GM12878 (cell line): ENCODE results near the gene SIRT7. TPM values are rescaled to one million over a fixed set of nuclear protein-coding genes. Genes with fewer than 3 reads are reported as not detected.
A peak's percentile ranks its signal among the peaks of the same experiment; 100 is the strongest.

ENCODE experiments used
- ATF2 ChIP-seq: IDR thresholded peaks from 2 replicates; pipeline ENCODE4 v1.6.1; 2012; ENCODE audit warnings: low read length, inconsistent platforms
- BCL3 ChIP-seq: IDR thresholded peaks from 2 replicates; pipeline ENCODE4 v1.6.1; 2011; ENCODE audit warnings: borderline replicate concordance, low read depth, mild to moderate bottlenecking, moderate library complexity, low read length; ENCODE audit not compliant: insufficient read depth, poor library complexity, severe bottlenecking
- BRCA1 ChIP-seq: IDR thresholded peaks from 2 replicates; pipeline ENCODE4 v1.6.1; 2011; ENCODE audit warnings: low read depth, low read length, improper control_type of control experiment
- CUX1 ChIP-seq: IDR thresholded peaks from 2 replicates; pipeline ENCODE4 v1.6.1; 2012; ENCODE audit warnings: improper control_type of control experiment, low read depth, low read length; ENCODE audit not compliant: insufficient replicate concordance
- E2F4 ChIP-seq: IDR thresholded peaks from 2 replicates; pipeline ENCODE4 v1.6.1; 2012; ENCODE audit warnings: low read depth, low read length, improper control_type of control experiment
- ELK1 ChIP-seq: IDR thresholded peaks from 2 replicates; pipeline ENCODE4 v1.6.1; 2012; ENCODE audit warnings: low read depth, low read length, improper control_type of control experiment
- ESRRA ChIP-seq: IDR thresholded peaks from 2 replicates; pipeline ENCODE4 v1.6.1; 2012; ENCODE audit warnings: mild to moderate bottlenecking, low read length, improper control_type of control experiment
- HDGF ChIP-seq: fragments of 450-650 bp; IDR thresholded peaks from 2 replicates; pipeline ENCODE4 v1.6.1; 2016; ENCODE audit warnings: antibody characterized with exemption
- IRF5 ChIP-seq: fragments of 450-650 bp; IDR thresholded peaks from 2 replicates; pipeline ENCODE4 v1.6.1; 2017; ENCODE audit warnings: borderline replicate concordance
- NR2F1 ChIP-seq: fragments of 450-650 bp; conservative IDR thresholded peaks from 2 replicates; pipeline ENCODE4 v1.6.1; 2017; ENCODE audit warnings: mild to moderate bottlenecking
- POLR2A ChIP-seq: IDR thresholded peaks from 2 replicates; pipeline ENCODE4 v1.6.1; 2011; ENCODE audit warnings: low read depth, mild to moderate bottlenecking, low read length
- POLR2AphosphoS5 ChIP-seq: IDR thresholded peaks from 2 replicates; pipeline ENCODE4 v1.6.1; 2011; ENCODE audit warnings: mild to moderate bottlenecking, low read length, inconsistent platforms
- POU2F2 ChIP-seq: IDR thresholded peaks from 3 replicates; pipeline ENCODE4 v1.6.1; 2011; ENCODE audit warnings: low read depth, mild to moderate bottlenecking, low read length, borderline replicate concordance
- RFX5 ChIP-seq: IDR thresholded peaks from 2 replicates; pipeline ENCODE4 v1.6.1; 2011; ENCODE audit warnings: low read depth, low read length, improper control_type of control experiment
- SUZ12 ChIP-seq: fragments of 200-600 bp; sonication (generic); IDR thresholded peaks from one replicate; pipeline ENCODE4 v1.6.1; 2018; ENCODE audit warnings: antibody characterized with exemption, mild to moderate bottlenecking; ENCODE audit not compliant: unreplicated experiment
- USF1 ChIP-seq: IDR thresholded peaks from 2 replicates; pipeline ENCODE4 v1.6.1; 2011; ENCODE audit warnings: borderline replicate concordance, low read depth, mild to moderate bottlenecking, moderate library complexity, mixed read lengths, low read length; ENCODE audit not compliant: insufficient read depth; ENCODE audit errors: extremely low read length
- YBX1 ChIP-seq: fragments of 450-650 bp; IDR thresholded peaks from 2 replicates; pipeline ENCODE4 v1.6.1; 2016; ENCODE audit warnings: antibody characterized with exemption
- polyA plus RNA-seq, 11 experiments: library from polyadenylated mRNA; depleted of rRNA in 4 of 11; unstranded in 6 of 11; stranded (reverse) in 5 of 11; fragments of >200 nt; fragmentation: Nextera tagmentation in 4 of 11; fragmentation: Illumina TruSeq in 1 of 11; extraction: Ambion mirVana in 4 of 11; extraction: Trizol in 1 of 11; gene quantifications; 1 replicate in 1 of 11; 2 replicates in 10 of 11; pipeline versions ENCODE4 v1.2.1 to v1.2.3, GENCODE V29; 2011 to 2016; ENCODE audit warnings: inconsistent platforms in 2 of 11, missing spikeins in 2 of 11, low read depth in 1 of 11
- total RNA-seq, 4 experiments: library from RNA; depleted of rRNA in 3 of 4; stranded (reverse); fragments of >200 nt in 3 of 4; fragmentation: Illumina TruSeq in 1 of 4; extraction: Trizol in 1 of 4; gene quantifications; 2 replicates each; pipeline versions ENCODE4 v1.2.1 to v1.2.3, GENCODE V29; 2013 to 2021

Gene SIRT7
- total and polyA plus RNA-seq, 10 of the 15 experiments (the other 5 are each of a cell fraction or from before 2014, with no cell fraction given), result 1.2 to 56.2 (median 22.7) TPM

- TF ChIP-seq BCL3 (peak; percentile 3), YBX1 (no peak), ATF2 (no peak), POLR2A (no peak; the same call in 1 of the 2 replicates), SUZ12 (no peak), CUX1 (no peak), RFX5 (no peak), E2F4 (no peak), BRCA1 (no peak), NR2F1 (no peak), POLR2AphosphoS5 (peak; percentile 51), IRF5 (no peak), USF1 (no peak), ESRRA (no peak), POU2F2 (peak; percentile 50; the same call in 1 of the 3 replicates), ELK1 (no peak), HDGF (no peak)
These were observed 49.2 kb downstream of the SIRT7 start (continued) for GRCh38 chr17:81868674-81869220.
